NCI-H1092 (cell line): ENCODE measurements around the gene RING1.

Experiments
- DNase-seq: peaks from one replicate; lab custom pipeline; 2025; lab: John Stamatoyannopoulos, UW

The RING1 gene

DNA sequence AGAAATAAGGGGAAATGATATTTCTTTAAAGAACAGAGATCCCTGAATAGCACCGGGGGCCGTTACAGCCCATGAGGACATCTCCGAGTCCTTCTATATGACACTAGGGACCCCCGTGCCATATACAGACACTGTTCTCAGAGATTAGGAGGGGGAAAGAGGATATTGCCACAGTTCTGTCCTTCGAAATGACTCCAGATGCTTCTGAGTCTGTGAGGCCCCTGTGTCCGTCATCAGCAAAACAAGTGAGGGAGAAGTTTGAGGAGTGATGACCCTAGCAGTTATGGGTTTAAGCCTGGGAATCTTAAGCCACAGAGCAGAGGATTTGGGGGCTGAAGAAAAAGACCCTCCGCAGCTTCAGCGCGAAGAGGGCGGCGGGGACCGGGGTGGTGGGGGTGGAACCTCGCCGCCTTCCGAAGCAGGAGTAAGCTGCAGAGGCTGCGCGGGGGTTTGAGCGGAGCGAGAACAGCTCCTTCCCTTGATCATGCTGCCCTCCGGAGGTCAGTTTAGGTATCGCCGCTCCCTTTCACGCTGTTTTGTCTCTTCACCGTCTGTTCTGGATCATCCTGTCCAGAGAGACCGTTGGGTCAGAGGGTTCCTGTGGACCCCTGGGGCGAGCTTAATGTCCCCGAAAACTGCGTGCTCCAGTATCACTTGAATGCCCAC, 39.8 kb downstream of the RING1 start:
- DNase-seq: peak; percentile 62

GRCh38 chr6:33248643-33248931, 40.3 kb downstream of the RING1 start:
- DNase-seq: no peak

- peak; percentile 95 for DNase-seq
These were observed 40.8 kb downstream of the RING1 start for GRCh38 chr6:33248932-33249731.

DNA sequence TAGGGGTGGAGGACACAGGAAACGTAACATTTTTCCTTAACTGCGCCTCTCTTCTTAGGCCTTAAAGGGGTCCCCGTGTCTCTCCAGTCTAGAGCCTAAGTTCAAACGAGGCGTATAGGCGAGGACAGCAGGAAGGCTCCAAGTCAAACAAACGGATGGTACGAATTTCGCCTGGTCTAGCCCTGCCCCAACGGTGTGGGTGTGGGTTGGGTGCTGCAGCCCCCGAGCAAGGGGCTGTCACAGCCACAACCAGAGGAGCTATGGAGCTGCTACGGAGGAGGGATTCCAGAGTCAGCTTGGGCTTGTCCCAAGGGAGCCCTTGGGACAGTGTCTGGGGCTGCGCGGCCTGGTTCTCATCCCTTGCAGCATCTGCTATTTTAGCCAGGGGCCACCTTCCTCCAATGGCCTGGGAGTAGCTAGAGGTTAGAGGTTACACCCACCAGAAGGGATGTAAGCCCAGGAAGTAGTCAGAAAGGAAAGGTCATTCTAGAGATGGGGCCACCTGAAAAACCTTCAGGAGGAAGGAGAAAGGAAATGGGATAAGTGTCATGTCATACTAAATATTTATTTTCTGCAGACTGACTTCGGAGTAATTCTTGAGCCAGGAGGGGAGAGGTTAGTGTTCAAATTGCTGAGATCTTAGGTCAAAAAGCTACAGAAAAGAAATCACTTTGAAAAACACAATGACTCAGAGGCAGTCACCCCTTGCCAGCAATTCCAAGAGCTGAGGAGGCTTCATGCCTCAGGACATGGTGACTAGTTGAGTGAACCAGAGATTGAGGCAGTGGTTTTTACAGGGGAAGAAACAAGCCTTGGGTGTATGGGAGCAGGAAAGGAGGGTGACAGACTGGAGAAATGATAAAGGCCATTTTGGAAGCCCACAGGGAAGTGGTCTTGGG, 41.7 kb downstream of the RING1 start:
- DNase-seq: no peak

GRCh38 chr6:33250731-33251130, 42.4 kb downstream of the RING1 start:
- no peak for DNase-seq

DNA sequence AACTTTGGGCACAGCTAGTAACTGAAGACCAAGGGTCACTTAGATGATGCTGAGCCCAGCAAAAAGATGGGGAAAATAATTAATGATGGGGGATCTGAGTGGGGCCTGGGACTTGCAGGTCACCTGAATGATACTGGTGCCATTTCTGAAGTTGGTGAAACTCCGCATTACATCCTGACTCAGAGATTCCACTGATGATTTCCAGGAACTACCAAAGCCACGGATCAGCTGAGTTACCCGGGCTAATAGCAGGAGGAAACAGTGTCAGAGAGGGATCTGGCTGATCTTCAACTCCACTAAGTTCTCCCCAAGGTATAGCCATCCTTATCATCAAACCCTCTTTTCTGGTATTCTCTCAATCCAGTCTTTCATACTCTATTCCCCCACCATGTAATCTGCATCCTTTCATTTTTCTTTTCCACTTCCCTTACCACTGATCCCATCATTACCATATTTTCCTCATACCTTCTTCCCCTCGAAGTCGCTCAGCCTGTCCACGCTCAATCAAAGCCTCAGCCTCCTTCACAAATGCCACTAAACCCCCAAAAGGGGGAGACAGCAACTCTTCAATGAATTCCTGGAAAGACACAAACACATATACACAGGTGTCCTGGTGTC, 43.2 kb downstream of the RING1 start:
- no peak for DNase-seq

DNA sequence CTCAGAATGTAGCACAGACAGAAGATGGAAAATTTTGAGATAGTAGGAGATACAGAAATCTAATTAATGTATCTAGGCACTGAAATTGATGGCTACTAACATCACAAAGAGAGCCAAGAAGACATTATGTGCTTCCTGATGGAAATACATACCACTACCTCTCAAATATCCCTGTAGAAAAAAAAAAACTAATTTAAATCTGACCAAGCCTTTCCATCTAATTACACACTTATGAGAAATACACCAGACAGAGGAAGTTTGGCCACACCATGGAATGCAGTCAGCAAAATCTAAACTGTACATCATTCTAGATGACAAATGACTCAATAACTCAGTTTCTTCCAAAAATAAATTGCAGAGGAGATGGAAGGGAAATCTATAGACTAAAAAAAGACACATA, 44.5 kb downstream of the RING1 start:
- no peak for DNase-seq

DNA sequence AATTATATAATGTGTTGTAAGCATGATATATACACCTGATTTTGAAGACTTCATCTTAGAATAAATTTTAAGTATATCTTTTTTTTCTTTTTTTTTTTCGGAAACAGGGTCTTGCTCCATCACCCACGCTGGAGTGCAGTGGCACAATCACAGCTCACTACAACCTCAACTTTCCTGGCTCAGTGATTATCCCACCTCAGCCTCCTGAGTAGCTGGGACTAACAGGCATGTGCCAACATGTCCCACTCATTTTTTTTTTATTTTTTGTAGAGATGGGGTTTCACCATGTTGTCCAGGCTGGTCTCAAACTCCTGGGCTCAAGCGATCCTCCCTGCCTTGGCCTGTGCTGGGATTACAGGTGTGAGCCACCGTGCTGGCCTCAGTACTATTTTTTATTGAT, 46.3 kb downstream of the RING1 start:
- no peak for DNase-seq

DNA sequence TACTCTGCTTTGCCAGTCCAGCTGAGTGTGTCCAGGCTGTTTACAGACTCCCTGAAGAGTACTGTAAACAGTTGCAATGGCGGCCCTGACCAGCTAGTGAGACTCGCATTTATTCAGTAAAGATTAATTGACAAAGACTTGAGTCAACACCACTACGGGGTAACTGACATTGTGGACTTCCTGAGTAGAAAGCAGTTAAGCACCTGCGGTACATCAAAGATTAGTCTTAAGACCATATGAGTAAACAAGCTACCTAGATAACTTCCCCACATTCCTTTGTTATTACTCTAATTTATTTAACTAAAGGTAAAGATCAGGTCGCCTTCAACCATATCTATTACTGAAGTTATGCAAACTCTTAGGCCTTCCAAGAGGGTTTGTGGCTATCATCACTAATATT, 50.7 kb downstream of the RING1 start:
- no peak for DNase-seq
